ENCODE data around the gene STX3.
"Not testable (repeated sequence)": the region's sequence is repeated elsewhere in the genome, so short reads cannot be mapped to it uniquely, and the experiment has no call there.

STX3 gene

DNA sequence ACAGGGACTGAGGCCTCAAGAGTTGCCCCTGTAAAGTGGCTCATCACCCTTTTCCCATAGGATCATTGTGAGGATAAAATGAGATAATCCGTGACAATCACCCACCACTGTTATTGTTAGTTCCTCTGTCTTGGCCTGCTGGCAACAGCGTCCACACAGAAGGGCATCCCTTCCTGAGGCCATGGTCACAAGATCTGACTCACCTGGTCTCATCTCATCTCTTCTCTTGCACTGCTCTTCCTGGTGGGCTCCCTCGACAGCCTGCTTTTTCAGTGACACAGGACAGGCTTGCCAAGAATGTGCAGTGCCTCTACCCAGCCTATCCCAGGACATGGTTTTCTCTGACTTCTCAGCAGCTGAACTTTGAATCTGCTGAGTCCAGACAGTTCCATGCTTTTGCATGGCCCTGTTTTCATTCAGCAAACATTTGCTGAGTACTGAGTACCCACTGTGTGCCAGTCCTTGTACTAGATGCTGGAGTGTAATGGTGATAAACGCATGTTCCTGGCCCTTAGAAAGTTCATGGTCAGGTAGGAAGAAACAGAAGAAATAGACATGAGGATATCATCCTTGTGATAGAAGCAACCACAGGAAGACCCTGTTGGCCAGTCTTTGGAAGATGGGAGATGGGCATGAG is 3.3 kb downstream of the STX3 start:
- DNase-seq (ENCODE audit: low spot score) = no peak

DNA sequence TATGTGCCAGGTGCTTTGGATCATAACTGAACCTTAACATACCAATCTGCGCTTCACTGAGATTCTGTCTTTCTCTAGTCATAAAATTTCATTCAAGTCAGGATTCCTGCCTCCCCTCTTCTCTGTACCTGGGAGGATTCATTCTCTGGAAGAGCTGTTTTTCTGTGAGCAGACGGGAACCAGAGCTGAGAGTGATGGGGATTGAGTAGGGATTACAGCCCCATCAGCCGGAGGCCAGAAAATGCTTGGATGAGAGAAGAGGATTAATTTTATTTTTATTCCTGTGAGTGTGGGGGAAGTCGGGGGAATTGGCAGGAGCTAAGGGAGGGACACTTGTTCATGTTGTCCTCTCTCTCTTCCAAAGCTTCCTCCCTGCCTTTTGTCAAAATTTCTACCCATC is 4.7 kb downstream of the STX3 start:
- no peak for DNase-seq (ENCODE audit: low spot score)

DNA sequence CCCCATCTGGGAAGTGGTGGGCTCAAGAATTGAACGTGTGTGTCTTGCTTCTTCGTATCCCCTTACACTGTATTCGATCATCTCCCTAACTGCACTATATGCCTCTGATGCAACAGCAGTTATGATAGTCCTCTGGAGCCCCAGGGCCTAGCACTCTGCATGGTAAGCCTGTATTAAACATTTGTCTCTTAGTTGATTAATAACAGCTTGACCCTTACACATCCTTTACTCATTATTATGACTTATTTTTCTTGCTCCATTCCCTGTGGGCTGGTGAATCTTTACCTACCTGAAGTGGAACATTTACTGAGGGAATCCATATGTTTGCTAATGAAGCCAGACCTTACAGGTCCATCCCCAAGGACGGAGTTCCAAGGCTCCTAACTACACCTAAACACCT is 5.6 kb downstream of the STX3 start:
- no peak for DNase-seq (ENCODE audit: low spot score)

DNA sequence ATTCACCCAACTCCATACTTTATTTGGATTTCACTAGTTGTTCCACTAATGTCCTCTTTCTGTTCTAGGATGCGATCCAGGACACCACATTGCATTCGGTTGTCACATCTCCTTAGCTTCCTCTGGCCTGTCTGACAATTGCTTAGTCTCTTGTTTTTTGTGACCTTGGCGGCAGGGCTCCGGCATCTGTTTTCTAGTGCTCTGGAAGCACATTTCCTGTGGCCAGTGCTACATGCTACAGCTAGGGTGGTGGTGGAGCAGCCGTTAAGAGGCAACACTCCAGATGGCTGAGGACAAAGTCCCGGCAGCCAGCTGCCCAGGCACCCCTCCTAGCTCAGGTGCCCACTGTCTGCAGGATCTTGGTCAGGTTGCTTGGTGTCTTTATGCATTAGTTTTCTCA is 6.8 kb downstream of the STX3 start:
- DNase-seq (ENCODE audit: low spot score) = no peak

DNA sequence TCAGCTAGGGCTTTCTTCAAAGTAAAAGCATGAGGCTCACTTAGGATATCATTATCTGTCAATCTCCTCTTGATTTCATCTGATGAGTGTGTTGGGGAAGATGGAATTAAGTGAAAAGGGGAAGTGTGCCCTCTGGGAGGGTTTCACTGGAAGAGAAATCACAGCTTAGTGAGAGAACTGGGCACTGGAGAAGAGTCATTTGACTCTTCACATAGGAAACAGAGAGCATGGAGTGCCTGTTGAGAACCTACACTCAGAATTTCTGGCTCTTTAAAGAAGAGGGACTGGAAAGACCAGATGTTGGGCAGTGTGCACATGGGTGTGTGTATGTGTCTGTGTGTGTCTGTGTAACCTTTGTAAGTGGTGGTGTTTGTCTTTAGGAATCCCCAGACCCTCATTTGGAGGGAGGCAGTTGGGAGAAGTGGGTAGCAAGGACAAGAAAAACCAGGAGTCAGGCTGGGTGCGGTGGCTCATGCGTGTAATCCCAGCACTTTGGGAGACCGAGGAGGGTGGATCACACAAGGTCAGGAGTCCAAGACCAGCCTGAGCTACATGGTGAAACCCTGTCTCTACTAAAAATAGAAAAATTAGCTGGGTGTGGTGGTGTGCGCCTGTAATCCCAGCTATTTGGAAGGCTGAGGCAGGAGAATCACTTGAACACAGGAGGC is 10.0 kb downstream of the STX3 start:
- DNase-seq (ENCODE audit: low spot score) = no peak

DNA sequence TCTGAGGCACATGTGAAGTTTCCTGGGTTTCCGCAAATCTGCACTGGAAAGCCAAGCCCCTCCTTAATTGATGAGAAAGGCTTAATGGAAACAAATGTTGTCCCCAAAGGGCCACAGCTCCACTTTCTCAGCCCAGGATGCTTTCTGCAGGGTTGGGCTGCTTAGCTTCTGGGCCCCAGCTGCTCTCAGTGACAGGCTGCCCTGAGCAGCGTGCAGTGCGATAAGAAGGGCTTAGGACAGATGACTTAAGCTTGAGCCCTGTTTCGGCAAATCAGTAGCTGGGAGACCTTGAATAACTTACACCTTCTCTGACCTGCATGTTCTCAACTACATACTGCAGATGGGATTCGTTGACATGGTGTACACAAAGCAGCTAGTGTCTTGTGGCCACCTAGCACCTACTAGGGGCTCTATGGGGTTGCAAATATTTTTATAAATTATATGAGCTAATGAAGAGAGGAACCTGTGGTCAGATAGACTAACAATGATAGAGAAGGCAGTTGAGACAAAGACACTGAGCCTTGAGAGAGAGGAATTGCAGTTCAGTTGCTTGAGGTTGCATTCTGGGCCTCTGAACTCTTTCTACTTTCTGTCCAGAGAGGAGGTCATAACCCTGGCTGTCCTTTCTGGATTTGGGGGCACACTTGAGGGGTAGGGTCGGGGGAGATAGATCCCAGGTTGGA is 11.5 kb downstream of the STX3 start:
- no peak for DNase-seq (ENCODE audit: low spot score)

DNA sequence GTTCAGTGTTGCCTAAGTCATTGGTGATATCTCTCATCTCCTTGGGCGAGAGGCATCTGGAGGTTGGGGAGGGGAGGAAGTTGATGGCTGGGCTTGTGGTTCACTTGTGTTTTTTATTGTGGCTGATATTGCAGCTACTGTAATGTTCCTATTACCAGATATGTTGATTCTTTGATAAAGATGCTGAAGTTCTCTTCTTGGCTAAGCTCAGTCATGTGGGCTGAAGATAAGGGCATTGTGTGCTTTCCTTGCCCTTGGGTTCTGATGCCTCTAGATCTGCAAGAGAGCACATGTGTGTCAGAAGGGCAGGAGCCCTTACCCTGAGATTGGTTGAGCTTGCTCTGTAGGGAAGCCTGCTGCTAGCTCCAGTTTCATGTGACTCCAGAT is 12.0 kb downstream of the STX3 start:
- DNase-seq (ENCODE audit: low spot score) = no peak

DNA sequence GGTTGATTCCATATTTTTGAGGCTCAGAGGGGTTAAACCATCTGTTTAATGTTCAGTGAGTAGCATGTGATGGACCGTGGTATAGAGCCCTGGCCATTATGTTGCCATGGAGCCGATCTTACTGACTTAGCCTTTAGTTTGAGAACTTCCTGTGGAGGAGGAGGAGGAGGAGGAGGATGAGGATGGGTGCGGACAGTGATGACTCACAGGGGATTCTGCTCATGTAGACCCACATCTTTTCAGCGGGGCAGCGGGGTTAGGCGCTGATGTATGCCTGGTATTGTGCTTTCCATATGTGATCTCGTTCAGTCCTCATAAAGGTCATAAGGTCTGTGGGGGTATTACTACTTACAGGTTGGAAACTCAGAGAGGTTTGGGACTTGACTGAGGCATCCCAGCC is 13.9 kb downstream of the STX3 start:
- no peak for DNase-seq (ENCODE audit: low spot score)

DNA sequence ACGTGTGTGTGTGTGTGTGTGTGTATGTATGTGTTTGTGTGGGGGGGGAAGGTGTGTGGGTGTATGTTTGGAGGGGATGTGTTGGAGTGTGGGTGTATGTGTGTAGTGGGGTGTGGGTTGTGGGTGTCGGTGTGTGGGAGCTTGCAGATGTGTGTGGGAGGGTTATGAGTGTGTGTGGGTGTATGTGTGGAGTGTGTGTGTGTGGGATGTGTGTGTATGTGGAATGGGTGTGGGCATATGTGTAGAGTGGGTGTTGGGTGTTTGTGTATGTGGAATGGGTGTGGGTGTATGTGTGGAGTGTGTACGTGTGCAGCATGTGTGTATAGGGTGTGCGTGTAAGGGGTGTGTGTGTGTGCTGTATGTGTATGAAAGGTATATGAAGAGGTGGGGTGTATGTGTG is 14.7 kb downstream of the STX3 start:
- DNase-seq (ENCODE audit: low spot score) = no peak

DNA sequence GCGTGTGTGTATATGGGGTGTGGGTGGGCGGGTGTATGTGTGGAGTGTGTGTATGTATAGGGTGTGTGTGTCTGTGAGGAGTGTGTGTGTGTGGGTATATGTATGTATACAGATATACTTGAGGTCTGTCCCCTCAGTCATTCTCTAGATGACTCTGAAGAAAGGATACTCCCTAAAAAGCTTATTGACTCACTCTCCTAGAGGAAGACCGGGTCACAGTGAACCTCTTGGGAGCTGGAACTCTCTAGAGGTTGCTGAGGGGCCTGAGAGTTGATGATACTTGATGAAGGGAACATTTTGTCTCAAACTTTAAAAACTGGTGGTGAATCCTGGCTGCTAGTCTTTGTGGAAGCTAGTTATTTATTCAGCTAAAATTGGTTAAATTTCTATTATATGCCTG is 15.1 kb downstream of the STX3 start:
- no peak for DNase-seq (ENCODE audit: low spot score)

DNA sequence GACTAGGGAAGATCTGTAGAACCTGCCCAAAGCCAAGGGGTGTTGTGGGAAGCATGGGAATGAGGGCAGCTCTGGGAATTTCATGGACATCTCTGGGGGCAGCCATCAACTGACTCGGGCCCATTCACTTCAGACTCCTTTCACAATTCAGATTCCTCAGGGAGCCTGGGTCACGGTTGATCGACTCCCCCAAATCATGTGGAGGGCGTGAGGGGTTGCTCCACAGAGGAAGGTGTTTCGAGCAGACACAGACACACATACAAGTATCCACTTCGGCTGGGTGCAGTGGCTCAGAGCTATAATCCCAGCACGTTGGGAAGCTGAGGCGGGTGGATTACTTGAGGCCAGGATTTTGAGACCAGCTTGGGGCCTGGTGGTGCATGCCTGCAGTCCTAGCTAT is 15.7 kb downstream of the STX3 start:
- DNase-seq (ENCODE audit: low spot score) = no peak

DNA sequence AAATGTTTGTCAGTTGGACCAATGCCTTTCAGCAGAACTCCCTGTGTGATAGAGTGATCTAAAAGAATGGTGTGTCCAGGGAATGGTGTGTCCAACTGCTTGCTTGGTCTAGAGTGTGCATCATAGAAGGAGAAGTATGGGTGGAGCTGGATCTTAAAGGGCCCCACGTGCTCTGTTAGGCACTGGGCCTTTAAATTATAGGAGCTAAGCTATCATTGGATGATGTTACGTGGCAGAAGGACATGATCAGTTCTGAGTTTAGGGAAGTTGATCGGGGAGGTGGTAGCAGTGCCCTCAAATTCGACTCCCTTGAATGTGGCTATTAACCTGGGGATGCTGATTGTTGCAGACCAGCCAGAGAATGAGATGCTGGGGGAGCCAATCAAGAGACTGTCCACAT is 16.4 kb downstream of the STX3 start:
- no peak for DNase-seq (ENCODE audit: low spot score)

DNA sequence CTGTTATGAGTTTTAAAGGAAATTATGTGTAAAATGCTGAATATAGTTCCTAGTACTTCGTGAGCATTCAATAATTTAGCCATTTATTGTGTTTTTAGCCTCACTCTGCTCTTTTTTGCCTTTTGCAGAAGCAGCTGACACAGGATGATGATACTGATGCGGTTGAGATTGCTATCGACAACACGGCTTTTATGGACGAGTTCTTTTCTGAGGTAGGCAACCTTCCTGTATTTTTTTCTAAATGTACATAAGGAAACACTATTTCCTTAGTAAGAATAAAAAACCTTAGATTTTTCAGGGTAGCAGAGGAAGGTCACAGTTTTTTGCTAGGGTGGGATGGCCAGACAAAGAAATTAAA is 17.9 kb downstream of the STX3 start:
- no peak for DNase-seq (ENCODE audit: low spot score)

DNA sequence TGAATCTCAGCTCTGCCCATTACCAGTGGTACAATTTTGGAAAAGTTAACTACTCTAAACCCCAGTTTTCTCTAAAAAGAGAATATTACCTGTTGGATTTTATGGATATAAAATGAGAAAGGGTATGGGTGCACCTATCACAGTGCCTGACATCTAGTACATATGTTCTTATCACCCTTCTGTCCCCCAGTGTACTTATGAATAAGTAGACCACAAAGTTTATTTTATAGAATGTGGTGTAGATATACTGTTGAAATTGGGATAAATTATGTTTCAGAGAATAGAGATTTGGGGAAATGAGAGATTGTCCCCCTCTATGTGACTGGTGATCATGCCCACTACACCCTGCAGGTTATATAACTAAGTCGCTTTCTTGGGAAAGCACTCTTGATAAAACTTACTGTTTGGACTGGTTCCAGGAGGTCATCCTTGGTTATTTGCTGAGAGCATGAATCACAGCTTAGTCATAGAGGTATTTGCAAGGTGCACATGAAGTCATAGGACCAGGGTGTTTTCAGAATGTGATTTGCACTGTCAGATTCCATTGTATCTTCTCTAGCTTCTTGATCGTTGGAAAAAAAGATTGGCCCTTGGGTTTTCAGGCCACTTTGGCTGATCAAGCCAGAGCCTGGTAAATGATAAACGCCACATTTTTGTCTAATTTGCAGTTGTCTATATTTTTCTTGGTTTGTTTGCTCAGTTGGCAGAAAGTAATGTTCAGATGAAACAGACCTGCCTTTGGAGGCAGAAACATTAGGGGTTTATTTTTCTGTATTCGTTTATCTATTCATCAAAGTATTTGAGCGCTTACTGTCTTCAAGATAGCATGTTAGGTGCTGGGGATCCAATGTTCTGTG is 21.3 kb downstream of the STX3 start:
- no peak for DNase-seq (ENCODE audit: low spot score)

DNA sequence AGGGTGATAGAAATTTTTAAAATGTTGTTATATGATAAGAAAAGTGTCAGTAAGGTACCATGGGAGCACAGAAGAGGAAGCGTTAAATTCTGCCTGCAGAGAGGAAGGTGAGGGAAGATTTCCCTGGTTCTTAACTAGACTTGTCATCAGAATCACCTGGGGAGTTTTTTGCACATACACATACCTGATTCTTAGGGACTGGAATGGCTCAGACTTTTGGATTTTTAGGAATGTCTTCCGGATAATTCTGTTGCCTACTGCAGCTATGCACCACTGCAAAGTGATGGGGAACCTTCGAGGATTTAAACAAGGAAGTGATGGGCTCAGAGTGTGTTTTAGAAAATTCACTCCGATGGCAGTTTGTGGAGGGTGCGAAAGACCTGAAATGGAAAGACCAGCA is 21.9 kb downstream of the STX3 start:
- DNase-seq (ENCODE audit: low spot score) = no peak

DNA sequence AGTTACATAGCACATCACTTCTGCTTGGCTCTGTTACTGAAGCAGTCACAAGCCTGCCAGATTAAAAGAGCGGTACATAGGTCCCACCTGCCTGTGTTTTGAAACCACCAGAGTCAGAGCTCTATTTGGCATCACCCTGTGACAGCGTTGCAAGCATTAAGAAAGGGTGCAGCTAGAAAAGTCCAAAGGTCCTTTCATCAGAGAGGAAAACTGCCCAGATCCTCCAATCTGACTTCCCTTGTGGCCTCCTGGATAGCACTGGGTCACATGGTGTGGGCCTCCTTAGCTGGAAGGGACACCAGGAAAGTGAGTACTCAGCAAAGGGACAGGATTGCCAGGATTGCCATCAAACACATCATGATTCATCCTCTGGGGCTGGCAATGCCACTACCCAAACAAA is 22.9 kb downstream of the STX3 start:
- no peak for DNase-seq (ENCODE audit: low spot score)

DNA sequence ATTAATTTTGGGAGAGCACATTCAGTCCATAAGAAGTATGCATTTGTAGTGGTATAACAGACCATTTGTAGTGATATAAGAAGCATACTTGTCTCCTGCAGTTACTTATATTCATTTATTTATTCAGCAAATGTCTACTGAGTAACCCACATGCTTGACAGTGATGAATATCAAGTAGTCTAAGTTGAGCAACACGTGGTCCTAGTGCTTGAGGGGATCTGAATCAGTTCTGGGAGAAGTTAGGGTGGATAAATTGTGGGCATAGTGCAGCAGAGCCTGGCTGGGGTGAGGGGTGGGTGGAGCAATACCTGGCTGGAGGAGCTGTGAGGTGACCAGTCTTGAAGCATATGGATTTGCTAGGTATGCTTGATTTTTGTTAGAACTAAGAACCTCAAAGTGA is 24.3 kb downstream of the STX3 start:
- no peak for DNase-seq (ENCODE audit: low spot score)

DNA sequence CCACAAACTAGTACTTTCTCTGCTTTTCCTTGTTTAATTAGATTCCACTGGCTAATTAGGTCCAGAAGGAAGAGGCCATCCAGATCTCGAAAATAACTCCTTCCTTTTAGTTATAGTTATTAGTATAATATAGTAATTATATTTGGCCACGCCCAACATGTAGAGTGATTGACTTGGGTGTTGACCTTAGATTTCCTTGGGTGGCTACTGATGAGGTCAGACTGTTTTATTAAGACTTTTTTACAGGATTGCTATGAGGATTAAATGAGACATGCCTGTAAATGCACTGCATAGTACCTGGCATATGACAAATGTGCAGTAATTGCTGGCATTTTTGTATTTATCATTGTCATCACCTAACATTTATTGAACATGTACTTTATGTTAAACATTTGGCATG is 26.9 kb downstream of the STX3 start:
- DNase-seq (ENCODE audit: low spot score) = no peak

DNA sequence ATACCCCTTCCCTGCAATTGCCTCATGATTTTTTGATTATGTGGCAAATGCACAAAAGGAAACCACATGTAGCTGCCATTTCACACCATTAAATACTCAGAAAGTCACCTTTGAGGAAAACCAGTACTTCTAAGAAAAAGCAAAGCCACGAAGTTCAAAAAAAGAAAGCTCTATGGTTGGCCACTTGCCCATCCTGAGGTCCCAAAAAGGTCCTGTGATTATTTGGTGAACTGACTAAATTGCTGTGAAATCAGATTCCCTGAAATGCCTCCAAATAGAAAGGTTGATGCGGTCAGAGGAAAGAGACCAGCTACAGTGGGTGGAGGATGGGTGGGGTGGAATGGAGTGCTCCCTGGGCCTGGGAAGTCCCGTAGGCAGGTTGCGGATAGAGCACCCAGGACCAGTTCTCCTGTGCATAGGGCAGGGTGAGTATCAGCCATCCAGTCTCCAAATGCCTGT is 28.5 kb downstream of the STX3 start:
- no peak for DNase-seq (ENCODE audit: low spot score)

DNA sequence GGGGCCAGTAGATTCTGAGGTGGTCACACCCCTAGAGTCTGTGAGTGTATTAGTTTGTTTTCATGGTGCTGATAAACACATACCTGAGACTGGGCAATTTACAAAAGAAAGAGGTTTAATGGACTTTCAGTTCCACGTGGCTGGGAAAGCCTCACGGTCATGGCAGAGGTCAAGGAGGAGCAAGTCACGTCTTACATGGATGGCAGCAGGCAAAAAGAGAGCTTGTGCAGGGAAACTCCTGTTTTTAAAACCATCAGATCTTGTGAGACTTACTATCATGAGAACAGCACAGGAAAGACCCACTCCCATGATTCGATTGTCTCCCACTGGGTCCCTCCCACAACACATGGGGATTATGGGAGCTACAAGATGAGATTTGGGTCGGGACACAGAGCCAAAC is 29.3 kb downstream of the STX3 start:
- DNase-seq (ENCODE audit: low spot score) = not testable (repeated sequence)

DNA sequence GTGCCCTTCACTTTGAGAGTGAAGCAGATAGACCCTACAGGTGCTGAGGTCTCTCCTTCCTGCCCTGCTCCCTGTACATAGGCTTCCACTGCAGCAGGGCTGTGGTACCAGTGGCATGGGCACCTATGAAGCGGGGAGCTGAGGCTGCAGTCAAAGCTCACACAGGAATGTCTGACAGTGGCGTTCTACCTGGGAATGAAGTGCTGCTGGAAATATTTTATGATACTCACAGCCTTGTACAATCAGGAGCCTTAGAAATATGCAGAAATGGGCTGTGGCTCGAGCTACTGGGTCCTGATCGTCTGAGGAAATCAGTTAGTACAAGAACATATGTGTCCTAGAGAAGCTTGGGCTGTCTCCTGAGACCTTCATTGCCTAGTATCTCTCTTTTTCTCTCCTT is 30.6 kb downstream of the STX3 start:
- no peak for DNase-seq (ENCODE audit: low spot score)

DNA sequence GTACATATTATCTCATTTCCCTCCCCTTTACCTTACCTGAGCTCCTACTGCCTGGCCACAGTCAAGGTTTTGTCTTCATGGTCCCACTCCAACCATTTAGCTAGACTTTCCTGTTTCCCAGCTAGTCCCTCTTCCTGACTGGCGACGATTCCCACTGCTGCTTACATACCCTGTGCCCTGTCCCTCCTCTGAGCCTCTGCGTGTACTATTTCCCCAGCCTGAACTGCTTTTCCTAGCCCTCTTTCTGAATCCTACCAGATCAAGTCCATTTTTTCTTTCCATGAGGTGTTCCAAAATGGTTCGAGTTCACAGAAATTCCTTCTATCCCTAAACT is 32.0 kb downstream of the STX3 start:
- DNase-seq (ENCODE audit: low spot score) = no peak

DNA sequence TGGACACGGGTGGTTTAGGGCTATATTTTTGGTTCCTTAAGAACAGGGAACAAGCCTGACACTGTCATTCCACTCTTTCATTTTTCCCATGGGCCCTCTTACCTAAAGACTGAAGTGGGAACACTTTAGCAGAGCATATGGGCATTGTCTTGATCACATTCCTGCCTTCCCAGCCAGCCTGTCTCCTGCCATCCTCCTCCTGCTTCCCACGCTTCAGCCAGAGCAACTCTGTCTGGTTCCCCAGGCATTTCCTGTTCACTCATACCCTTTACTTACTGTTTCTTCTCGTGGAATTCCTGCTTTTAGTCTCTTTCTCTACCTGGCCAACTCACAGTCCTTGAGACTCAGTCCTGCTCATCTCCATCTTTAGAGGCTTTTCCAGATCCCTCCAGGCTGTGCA is 32.6 kb downstream of the STX3 start:
- DNase-seq (ENCODE audit: low spot score) = no peak

Data from putamen (tissue), 1 donor.